GM19351 (cell line): Measurements from ENCODE around the gene DSG4.
"Not testable (repeated sequence)": the region's sequence is repeated elsewhere in the genome, so short reads cannot be mapped to it uniquely, and the experiment has no call there.

Experiments
- ATAC-seq: cut with Tn5 transposase; IDR thresholded peaks from one replicate; pipeline ENCODE4 v1.9.1; 2021; ENCODE audit warnings: mild to moderate bottlenecking, moderate library complexity; ENCODE audit not compliant: unreplicated experiment

Gene DSG4, protein sequence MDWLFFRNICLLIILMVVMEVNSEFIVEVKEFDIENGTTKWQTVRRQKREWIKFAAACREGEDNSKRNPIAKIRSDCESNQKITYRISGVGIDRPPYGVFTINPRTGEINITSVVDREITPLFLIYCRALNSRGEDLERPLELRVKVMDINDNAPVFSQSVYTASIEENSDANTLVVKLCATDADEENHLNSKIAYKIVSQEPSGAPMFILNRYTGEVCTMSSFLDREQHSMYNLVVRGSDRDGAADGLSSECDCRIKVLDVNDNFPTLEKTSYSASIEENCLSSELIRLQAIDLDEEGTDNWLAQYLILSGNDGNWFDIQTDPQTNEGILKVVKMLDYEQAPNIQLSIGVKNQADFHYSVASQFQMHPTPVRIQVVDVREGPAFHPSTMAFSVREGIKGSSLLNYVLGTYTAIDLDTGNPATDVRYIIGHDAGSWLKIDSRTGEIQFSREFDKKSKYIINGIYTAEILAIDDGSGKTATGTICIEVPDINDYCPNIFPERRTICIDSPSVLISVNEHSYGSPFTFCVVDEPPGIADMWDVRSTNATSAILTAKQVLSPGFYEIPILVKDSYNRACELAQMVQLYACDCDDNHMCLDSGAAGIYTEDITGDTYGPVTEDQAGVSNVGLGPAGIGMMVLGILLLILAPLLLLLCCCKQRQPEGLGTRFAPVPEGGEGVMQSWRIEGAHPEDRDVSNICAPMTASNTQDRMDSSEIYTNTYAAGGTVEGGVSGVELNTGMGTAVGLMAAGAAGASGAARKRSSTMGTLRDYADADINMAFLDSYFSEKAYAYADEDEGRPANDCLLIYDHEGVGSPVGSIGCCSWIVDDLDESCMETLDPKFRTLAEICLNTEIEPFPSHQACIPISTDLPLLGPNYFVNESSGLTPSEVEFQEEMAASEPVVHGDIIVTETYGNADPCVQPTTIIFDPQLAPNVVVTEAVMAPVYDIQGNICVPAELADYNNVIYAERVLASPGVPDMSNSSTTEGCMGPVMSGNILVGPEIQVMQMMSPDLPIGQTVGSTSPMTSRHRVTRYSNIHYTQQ

GRCh38 chr18:31376477-31376876 is at the start of gene DSG4:
Gene DSG4, plus strand, starts transcription at chr18:31376777. Its CDS starts 135 bp downstream, at chr18:31376912.
- ATAC-seq, result no peak

GRCh38 chr18:31329787-31330438 is 46.7 kb upstream of the DSG4 start:
- no peak for ATAC-seq

- no peak for ATAC-seq
These were observed 33.1 kb upstream of the DSG4 start for GRCh38 chr18:31343454-31343853.

DNA sequence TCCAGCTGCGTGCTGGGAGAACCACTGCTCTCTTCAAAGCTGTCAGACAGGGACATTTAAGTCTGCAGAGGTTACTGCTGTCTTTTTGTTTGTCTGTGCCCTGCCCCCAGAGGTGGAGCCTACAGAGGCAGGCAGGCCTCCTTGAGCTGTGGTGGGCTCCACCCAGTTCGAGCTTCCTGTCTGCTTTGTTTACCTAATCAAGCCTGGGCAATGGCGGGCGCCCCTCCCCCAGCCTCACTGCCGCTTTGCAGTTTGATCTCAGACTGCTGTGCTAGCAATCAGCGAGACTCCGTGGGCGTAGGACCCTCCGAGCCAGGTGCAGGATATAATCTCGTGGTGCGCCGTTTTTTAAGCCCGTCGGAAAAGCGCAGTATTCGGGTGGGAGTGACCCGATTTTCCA is 23.2 kb upstream of the DSG4 start:
- not testable (repeated sequence) for ATAC-seq

DNA sequence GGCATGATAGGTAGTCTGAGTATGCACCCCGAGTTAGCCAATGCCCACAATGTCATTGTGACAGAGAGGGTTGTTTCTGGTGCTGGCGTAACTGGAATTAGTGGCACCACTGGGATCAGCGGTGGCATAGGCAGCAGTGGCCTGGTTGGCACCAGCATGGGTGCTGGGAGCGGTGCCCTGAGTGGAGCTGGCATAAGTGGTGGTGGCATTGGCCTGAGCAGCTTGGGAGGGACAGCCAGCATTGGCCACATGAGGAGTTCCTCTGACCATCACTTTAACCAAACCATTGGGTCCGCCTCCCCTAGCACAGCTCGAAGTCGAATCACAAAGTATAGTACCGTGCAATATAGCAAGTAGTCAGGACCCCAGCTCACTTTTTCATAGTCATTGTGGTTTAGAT is 21.6 kb upstream of the DSG4 start:
- ATAC-seq, result no peak

GRCh38 chr18:31356025-31356424 is 20.6 kb upstream of the DSG4 start:
- ATAC-seq, result peak; percentile 54

DNA sequence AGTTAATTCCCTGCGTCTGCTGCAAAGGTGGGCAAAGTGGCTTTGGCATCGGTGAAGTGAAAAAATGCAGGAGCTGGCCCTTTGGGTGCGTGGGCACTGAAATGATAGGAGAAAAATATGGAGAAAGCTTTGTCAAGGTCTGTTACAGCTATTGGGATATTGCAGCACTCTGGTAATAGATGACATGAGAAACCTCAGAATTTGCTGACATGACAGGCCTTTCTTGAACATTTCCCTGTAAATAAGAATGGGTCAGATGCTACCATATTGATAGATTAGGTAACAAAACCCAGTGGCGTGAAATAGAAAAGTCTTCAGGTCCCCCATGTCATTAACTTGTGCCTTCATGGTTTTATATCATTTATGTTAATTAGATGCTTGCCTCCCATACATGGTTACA is 12.4 kb upstream of the DSG4 start:
- no peak for ATAC-seq

DNA sequence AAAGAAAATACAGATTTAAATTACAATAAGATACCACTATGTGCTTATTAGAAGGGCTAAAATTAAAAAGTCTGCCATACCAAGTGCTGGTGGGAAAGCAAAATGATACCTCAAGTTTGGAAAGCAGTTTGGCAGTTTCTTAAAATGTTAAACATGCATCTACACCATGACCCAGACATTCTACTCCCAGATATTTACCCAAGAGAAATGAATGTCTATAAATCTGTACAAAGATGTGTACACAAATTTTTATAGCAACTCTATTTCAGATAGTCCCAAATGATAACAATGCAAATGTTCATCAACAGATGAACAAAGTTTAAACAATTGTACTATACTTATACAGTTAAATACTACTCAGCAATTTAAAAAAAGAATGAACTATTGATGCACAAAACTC is 7.1 kb upstream of the DSG4 start:
- no peak for ATAC-seq

GRCh38 chr18:31371989-31372388 is 4.6 kb upstream of the DSG4 start:
- ATAC-seq, result no peak

DNA sequence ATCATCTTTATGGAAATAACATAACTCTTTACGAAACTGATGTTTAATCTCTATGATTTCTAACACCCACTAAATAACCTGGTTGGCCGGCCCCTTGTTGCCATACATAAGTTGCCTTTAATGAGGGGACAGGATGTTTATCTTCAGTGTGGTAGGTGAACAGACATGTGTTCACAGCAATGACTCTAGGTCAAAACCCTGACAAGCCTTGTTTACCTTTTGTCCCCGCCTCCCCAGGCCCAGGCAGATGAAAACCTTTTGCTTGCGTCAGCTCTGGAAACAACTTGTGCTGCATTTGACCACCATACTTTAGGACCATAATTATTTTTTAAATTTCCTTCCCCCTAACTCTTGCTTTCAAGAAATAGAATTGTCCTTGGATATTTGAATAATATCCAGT is 2.9 kb upstream of the DSG4 start:
- ATAC-seq, result no peak

GRCh38 chr18:31380912-31381311 is 4.3 kb downstream of the DSG4 start:
- ATAC-seq, result no peak

DNA sequence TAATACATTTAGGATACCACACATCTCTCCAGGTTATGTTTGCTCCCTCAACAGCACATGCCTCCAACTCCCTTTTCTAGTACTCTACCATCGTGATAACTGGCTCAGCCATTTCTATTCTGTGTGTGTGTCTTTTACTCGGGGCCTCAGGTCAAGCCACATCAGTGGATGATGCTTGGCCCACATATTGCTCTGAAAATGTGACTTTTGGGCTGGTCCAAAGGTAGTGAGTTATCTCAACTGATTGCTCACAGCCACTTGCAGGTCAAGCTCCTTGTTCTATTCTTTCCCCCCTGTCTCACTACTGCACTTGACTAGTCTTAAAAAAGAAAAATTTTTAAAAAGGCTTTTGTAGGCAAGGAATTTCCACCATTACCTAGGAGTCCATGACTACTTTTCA is 5.5 kb downstream of the DSG4 start:
- no peak for ATAC-seq

DNA sequence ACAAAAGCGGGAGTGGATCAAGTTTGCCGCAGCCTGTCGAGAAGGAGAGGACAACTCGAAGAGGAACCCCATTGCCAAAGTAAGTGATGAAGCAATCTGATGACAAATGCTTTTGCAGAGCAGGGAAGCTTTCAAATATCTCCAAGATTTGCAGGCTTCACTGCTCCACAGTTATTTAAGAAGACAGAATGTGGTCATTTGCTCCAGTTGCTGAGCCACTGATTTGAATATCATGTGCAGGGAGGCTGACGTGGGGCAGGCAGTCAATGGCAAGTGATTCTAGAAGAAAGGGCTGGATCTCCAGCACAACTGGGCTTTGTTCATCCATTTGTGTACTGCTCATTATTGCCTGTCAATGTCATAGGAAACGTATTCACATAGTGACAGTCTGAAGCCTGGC is 10.2 kb downstream of the DSG4 start:
- no peak for ATAC-seq

DNA sequence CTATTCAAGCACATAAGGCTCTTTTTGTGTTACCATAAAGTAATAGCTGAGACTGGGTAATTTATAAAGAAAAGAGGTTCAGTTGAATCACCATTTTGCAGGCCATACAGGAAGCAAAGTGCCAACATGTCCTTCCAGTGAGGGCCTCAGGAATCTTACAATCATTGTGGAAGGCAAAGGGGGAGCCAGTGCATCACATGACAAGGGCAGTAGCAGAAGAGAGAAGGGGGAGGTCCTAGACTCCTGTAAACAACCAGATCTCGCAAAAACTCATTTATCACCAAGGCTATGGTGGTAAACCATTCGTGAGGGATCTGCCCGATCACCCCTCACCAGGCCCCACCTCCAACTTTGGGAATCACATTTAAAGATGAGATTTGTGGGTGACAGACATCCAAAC is 16.7 kb downstream of the DSG4 start:
- ATAC-seq, result no peak

GRCh38 chr18:31396796-31397612 is 20.4 kb downstream of the DSG4 start:
- ATAC-seq, result no peak

DNA sequence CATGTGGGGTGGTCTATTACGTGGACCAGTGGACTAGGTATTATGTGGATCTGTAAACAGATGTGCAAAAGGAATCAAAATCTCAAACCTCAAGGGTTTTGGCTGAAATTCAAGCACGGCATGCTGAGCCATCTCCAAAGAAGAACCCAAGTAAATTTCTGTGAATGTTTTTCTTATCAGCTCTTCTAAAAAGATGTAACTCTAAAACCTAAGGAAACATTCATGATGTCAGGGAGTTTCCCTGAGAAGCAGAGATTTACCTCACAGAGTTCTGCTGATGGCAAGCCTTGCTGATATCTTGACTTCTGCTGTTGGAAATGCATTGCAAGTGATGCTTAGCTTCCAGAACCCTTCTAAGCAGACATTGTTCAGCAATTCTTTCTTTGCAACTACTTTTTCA is 21.6 kb downstream of the DSG4 start:
- ATAC-seq, result no peak

DNA sequence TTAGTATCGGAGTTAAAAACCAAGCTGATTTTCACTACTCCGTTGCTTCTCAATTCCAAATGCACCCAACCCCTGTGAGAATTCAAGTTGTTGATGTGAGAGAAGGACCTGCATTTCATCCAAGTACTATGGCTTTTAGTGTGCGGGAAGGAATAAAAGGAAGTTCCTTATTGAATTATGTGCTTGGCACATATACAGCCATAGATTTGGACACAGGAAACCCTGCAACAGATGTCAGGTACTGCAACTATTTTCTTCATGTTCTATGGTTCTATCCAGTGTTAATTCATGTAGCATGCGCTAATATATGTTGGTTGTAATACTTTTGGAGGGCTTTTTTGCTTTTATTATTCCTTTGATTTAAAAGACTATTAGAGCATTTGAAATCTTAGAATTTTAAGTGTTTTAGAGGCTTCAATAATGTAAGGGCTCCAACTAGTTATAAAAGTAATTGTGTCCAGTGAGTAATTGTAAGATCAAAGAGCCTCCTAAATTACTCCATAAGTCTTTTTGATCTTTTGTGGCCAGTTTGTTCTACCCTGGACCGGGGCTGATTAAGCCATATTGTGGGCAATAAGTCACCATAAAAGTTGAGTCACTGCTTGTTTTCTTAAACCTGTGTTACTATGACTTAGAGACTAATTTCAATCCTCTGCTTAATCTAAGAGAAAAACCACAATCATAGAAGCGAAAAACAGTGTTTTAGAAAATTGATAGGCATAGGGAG is 22.9 kb downstream of the DSG4 start:
- no peak for ATAC-seq

DNA sequence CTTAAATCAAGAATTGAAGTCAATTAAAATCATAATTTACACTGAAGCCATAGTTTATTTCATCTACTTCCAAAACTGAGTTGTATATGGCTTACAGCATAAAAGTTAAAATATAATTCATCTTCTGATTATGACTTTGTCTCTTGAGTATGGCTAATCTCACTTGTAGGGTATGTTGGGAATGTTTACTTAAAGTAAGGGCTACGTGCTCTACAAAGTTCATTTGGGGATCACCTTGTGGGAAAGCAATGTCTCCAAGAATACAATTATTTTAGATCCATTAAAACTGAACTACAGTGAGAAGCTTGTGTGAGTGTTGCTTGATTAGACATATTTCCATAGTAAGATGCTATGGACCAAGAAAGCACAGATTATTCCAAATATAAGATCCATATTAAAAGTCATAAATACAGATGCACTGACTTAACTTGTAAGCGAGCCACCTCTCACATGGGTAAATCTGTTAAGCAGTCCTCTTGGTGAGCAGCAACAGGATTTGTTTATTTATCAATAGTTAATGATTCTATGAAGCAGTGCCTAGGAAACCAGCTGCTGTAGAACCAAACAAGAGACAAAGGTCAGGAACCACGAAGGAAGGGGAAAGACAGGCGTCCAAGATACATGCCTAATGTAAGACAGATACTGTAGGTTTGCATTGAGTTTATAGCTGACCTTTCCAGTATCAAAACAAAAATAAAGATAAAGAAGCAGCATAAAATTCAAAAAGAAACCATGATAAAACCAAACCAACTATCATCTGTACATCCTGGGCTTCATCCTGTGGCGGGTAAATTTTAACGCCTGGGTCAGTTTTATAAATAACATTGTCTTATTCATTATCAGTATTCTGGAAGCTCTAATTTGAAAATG is 24.8 kb downstream of the DSG4 start:
- ATAC-seq, result no peak

DNA sequence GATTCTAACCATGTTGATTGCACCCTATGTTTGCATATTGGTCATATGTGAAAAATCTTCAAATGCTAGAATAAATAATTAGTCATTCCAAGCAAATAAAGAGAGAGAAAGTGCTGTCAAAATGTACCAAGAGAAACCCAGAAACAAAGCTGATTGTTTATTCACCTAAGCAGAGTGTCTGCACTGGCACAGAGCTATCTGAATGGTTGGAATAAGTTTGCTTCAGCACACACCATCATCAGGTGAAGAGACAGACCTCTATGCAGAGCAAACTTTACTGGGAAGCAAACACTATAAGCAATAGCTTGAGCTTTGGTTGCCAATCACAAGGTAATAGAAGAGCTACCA is 25.4 kb downstream of the DSG4 start:
- ATAC-seq, result no peak
